ENCODE results near the gene PNPLA1.
A peak's percentile ranks its signal among the peaks of the same experiment; 100 is the strongest.
"Not testable (repeated sequence)": the region's sequence is repeated elsewhere in the genome, so short reads cannot be mapped to it uniquely, and the experiment has no call there.

Gene PNPLA1

GRCh38 chr6:36336208-36336710 lies 66.4 kb downstream of the PNPLA1 start:
- DNase-seq (ENCODE audit: low read depth in 2 of 2) = no peak

GRCh38 chr6:36336779-36337241 lies 67.0 kb downstream of the PNPLA1 start, which contains the start of gene BNIP5:
Gene BNIP5 (minus strand): TSS chr6:36336888. CDS start chr6:36330690, 6,198 bp downstream.
- no peak for DNase-seq (ENCODE audit: low read depth in 2 of 2)

GRCh38 chr6:36337814-36338213 lies 68.0 kb downstream of the PNPLA1 start:
- no peak for DNase-seq (ENCODE audit: low read depth in 2 of 2)

GRCh38 chr6:36338223-36338622 lies 68.4 kb downstream of the PNPLA1 start:
- not testable (repeated sequence) for DNase-seq (ENCODE audit: low read depth in 2 of 2)

- no peak for DNase-seq (ENCODE audit: low read depth in 2 of 2)
These were observed 69.3 kb downstream of the PNPLA1 start for GRCh38 chr6:36339146-36339545.

GRCh38 chr6:36340306-36340617 lies 70.4 kb downstream of the PNPLA1 start:
- DNase-seq (ENCODE audit: low read depth in 2 of 2) = no peak

- DNase-seq (ENCODE audit: low read depth in 2 of 2) = peak; percentile 59 to 73
These were observed 71.0 kb downstream of the PNPLA1 start for GRCh38 chr6:36340618-36341454.

- no peak for DNase-seq (ENCODE audit: low read depth in 2 of 2)
These were observed 73.3 kb downstream of the PNPLA1 start for GRCh38 chr6:36343109-36343680.

GRCh38 chr6:36345681-36346466 lies 76.0 kb downstream of the PNPLA1 start:
- no peak for DNase-seq (ENCODE audit: low read depth in 2 of 2)

GRCh38 chr6:36346486-36347273 lies 76.8 kb downstream of the PNPLA1 start:
- DNase-seq (ENCODE audit: low read depth in 2 of 2) = no peak

GRCh38 chr6:36347621-36348020 lies 77.8 kb downstream of the PNPLA1 start:
- no peak for DNase-seq (ENCODE audit: low read depth in 2 of 2)

GRCh38 chr6:36349240-36349639 lies 79.4 kb downstream of the PNPLA1 start:
- DNase-seq (ENCODE audit: low read depth in 2 of 2) = no peak

- no peak for DNase-seq (ENCODE audit: low read depth in 2 of 2)
These were observed 80.2 kb downstream of the PNPLA1 start for GRCh38 chr6:36350082-36350481.

- no peak for DNase-seq (ENCODE audit: low read depth in 2 of 2)
These were observed 81.1 kb downstream of the PNPLA1 start for GRCh38 chr6:36350681-36351571.

GRCh38 chr6:36352477-36353157 lies 82.8 kb downstream of the PNPLA1 start:
- DNase-seq (ENCODE audit: low read depth in 2 of 2) = no peak

GRCh38 chr6:36353411-36353915 lies 83.6 kb downstream of the PNPLA1 start:
- DNase-seq (ENCODE audit: low read depth in 2 of 2) = no peak

- no peak for DNase-seq (ENCODE audit: low read depth in 2 of 2)
These were observed 86.0 kb downstream of the PNPLA1 start for GRCh38 chr6:36355819-36356218.

GRCh38 chr6:36357872-36358225 lies 88.0 kb downstream of the PNPLA1 start:
- no peak for DNase-seq (ENCODE audit: low read depth in 2 of 2)
